Fibroblast of villous mesenchyme (primary cell): Measurements from ENCODE around the gene SLC38A10. TPM values are rescaled to one million over a fixed set of nuclear protein-coding genes. Genes with fewer than 3 reads are reported as not detected.
A peak's percentile ranks its signal among the peaks of the same experiment; 100 is the strongest.
"Not testable (repeated sequence)": the region's sequence is repeated elsewhere in the genome, so short reads cannot be mapped to it uniquely, and the experiment has no call there.

Experiments used
- DNase-seq: peaks from one replicate; pipeline ENCODE4 v3.0.0-alpha.2; 2010; ENCODE audit warnings: low read depth
- H3K4me3 ChIP-seq: 2 replicates; pipeline ENCODE4 v1.5.1; 2011; ENCODE audit warnings: low read depth, mild to moderate bottlenecking, low read length
- CTCF ChIP-seq: IDR thresholded peaks from 2 replicates; pipeline ENCODE4 v1.5.1; 2012; ENCODE audit warnings: low read depth, mild to moderate bottlenecking, low read length; ENCODE audit not compliant: insufficient read depth
- total RNA-seq: library from RNA; depleted of rRNA; stranded (reverse); fragments of >200 nt; gene quantifications from 2 replicates; pipeline ENCODE4 v1.2.3, GENCODE V29; 2012

Gene SLC38A10
- total RNA-seq, 1 donor = 51.4 TPM

GRCh38 chr17:81311946-81312345 lies 16.8 kb upstream of the SLC38A10 start:
- H3K4me3 ChIP-seq = no peak overlapping the region
- DNase-seq = no peak
- TF ChIP-seq CTCF = no peak

- no peak for DNase-seq
- H3K4me3 ChIP-seq = no peak overlapping the region
- no peak for TF ChIP-seq CTCF
Measured at GRCh38 chr17:81310949-81311550, 15.9 kb upstream of the SLC38A10 start.

GRCh38 chr17:81309859-81310839 lies 15.0 kb upstream of the SLC38A10 start:
- no peak for DNase-seq
- no peak overlapping the region for H3K4me3 ChIP-seq
- no peak for TF ChIP-seq CTCF

GRCh38 chr17:81309140-81309858 lies 14.2 kb upstream of the SLC38A10 start:
- H3K4me3 ChIP-seq = peak overlapping the region; percentile 23
- peak; percentile 78 for DNase-seq
- TF ChIP-seq CTCF = peak; percentile 48

- DNase-seq = not testable (repeated sequence)
- peak overlapping the region; percentile 23 for H3K4me3 ChIP-seq
Measured at GRCh38 chr17:81308784-81309139, 13.7 kb upstream of the SLC38A10 start.

GRCh38 chr17:81307636-81308560 lies 12.8 kb upstream of the SLC38A10 start:
- no peak for DNase-seq
- no peak for TF ChIP-seq CTCF
- no peak overlapping the region for H3K4me3 ChIP-seq
